ENCODE data around the gene KIF14.
A peak's percentile ranks its signal among the peaks of the same experiment; 100 is the strongest.

Gene KIF14

GRCh38 chr1:200620273-200621131 is at the start of gene KIF14:
Gene KIF14, minus strand, starts transcription at chr1:200620751. Its CDS starts 2,028 bp downstream, at chr1:200618723.
- DNase-seq: peak; percentile 18 to 92 (median 76)

GRCh38 chr1:200669314-200670241 is 49.0 kb upstream of the KIF14 start, which contains the start of gene DDX59:
Gene DDX59, minus strand, starts transcription at chr1:200669907. Its CDS starts 3,167 bp downstream, at chr1:200666740.
- DNase-seq: peak; percentile 64 to 99 (median 91)

GRCh38 chr1:200668514-200669313 is 48.2 kb upstream of the KIF14 start:
- DNase-seq: peak in 1 of 51 donors; percentile 9

DNA sequence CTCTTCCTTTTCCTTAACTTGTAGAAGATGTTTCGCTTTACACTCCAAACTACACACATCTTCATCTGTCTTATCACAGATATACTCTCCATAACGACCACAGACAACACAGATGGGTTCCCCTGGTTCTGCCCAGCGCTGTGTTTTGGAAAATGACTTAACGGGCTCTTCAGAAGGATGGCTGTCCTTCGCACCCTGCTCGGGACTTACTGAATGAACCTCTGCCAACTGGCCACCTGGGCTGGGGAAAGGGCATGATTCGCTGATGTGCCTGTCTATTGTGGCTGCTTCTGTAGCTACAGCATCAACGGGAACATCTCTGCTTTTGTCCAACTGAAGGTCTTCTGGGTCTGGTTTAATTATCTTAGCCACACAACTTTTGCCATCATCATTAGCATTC is 45.8 kb upstream of the KIF14 start:
- no peak for DNase-seq

- no peak for DNase-seq
Measured at GRCh38 chr1:200665861-200666260, 45.3 kb upstream of the KIF14 start.

DNA sequence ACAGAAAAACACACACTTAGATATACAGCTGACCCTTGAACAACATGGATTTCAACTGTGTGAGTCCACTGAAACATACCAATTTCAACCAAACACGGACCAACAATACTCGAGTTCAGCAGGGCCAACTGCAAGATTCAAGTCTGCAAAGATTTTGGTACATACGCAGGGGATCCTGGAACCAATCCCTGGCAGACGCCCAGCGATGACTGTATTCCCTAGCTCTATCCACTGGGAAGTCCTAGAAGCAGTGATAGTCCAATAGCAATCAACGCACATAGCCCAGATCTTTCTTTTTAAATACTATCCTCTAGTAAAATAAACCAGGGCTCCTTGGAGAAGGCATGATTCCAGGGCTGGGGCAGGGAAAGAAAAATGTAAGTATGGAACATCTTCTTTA is 40.2 kb upstream of the KIF14 start:
- no peak for DNase-seq

- no peak for DNase-seq
Measured at GRCh38 chr1:200659269-200659668, 38.7 kb upstream of the KIF14 start.

GRCh38 chr1:200658037-200658818 is 37.7 kb upstream of the KIF14 start:
- no peak for DNase-seq

DNA sequence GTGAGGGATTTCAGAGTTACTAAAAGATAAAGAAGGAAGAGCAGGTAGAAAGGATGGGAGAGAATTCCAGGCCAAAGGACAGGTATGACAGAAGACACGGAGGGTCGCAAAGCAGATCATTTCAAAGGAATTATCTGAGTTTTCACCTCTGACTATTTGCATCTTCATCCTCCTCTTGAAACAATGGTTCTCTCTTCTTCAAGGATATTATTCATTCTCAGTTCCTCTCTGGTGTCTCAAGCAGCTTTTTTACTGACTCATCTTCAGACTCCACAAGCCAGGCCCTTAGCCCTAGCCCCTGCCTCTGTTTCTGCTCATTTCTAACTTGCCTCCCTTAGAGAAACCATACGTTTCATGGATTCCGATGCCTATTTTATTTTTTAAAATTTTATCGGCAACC is 34.1 kb upstream of the KIF14 start:
- no peak for DNase-seq

DNA sequence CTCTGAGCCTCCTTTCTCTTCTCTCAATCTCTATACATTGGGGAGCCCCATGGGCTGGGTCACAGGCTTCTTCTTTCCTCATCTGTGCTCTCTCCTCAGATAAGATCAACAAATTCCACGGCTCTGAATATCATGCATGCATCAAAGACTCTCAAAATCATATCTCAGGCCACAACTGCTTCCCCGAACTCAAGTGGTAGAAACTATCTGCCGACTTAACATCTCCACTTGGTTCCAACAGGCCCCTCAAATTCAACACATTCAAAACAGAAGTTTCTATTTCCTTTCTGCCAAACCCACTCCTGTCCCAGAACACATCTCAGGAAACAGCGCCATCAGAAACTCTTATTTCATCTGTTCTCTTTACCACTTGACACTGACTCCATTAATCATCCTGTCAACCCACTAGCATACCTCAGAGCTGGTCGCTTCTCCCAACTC is 32.5 kb upstream of the KIF14 start:
- DNase-seq: no peak

GRCh38 chr1:200652378-200652777 is 31.8 kb upstream of the KIF14 start:
- DNase-seq: no peak

DNA sequence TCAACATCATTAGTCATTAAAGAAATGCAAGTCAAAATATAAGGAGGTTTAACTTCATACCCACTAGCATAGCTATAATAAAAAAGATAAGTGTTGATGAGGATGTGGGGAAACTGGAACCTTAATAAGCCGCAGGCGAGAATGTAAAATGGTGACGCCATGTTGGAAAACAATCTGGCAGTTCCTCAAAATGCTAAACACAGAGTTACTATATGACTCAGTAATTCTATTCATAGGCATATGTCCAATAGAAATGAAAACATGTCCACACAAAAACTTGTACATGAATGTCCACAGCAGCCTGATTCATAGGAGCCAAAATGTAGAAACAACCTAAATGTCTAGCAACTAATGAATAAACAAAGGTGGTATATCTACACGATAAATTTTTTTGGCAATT is 26.0 kb upstream of the KIF14 start:
- no peak for DNase-seq

DNA sequence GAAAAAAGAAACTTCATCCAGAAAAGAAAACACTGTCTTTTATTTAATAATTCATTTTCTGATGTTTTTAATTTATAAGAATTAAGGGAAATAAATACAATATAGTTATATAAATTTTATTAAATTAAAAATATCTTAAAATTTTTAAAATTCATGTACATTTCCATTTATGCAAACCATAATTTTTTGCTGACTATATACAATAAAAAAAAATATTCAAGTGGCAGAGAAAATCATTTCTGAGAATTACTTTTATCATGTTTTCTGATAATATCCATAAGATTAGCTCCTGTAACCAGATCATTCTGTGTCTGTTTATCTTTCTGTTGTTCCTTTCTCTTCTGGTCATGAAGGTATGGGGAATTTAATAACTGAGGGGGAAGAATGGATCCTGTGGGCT is 23.5 kb upstream of the KIF14 start:
- DNase-seq: no peak

- no peak for DNase-seq
Measured at GRCh38 chr1:200642481-200642880, 21.9 kb upstream of the KIF14 start.

DNA sequence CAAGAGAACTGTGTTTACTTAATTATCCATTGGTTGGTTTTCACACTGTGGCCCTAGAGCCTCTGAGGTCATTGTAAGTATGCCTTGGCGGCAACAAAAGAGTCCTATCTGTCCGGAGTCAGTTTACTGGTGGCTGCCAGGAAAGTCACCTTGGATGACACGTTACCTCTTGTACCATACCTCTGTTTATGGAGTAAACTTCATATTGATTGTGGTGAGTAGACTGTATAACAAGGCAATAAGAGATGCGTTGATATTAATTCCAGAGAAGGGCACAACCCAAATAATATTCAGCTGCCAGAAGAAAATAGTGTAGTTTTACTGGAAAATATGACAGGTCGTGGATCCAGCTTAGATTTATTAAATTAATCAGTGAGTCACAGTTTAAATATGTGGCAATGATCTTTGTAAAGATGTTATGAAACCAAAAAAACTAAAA is 20.4 kb upstream of the KIF14 start:
- no peak for DNase-seq

GRCh38 chr1:200640373-200640962 is 19.9 kb upstream of the KIF14 start:
- no peak for DNase-seq

- DNase-seq: no peak
Measured at GRCh38 chr1:200638073-200638472, 17.5 kb upstream of the KIF14 start.

DNA sequence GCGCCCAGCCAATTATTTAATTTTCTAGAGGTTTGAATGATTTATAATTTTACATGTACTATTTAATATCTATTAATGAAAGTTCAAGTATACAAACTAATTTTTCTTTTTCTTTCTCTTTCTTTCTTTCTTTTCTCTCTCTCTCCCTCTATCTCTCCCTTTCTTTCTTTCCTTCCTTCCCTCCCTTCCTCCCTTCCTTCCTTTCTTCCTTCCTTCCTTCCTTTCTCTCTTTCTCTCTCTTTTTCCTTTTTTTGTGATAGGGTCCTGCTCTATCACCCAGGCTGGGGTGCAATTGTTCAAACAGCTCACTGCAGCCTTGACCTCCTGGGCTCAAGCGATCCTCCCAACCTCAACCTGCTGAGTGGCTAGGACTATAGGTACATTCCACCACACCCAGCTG is 16.1 kb upstream of the KIF14 start:
- no peak for DNase-seq

- no peak for DNase-seq
Measured at GRCh38 chr1:200634261-200635122, 13.9 kb upstream of the KIF14 start.

Data from hypothalamus (tissue), 51 donors.